ENCODE data around the gene KCNK10.
"Not testable (repeated sequence)": the region's sequence is repeated elsewhere in the genome, so short reads cannot be mapped to it uniquely, and the experiment has no call there.

KCNK10 gene

GRCh38 chr14:88270776-88271175, 52.3 kb downstream of the KCNK10 start:
- no peak for DNase-seq (ENCODE audit: low read depth, low spot score)

DNA sequence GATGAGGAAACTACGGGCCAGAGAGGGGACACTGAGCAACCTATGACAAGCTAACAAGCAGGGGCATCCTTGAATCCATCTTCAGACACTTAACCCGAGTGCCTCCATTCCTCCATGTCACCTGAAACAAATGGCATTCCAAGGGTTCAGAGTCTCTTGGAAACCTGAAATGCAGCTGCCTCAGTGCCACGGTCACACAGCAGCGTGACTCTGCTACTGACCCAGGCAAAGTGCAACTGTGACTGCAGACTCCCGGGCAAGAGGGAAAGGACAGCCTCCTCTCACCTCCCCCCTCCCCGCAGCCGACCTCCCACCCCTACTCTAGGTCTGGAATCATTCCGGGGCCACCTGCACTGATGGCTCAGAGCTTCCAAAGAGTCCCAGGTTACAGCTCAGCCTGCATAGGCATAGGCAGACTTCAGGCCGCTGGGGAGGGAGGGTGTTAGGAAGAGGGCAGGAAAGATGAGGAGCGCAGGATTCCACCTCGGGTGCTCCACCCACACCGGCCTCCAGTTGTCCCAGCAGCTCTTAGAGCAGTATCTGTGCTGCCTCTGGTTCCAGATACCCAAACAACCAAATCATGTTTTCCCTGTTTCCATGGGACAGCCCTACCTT, 53.2 kb downstream of the KCNK10 start:
- no peak for DNase-seq (ENCODE audit: low read depth, low spot score)

- DNase-seq (ENCODE audit: low read depth, low spot score): no peak
Measured at GRCh38 chr14:88266474-88266873, 56.6 kb downstream of the KCNK10 start.

DNA sequence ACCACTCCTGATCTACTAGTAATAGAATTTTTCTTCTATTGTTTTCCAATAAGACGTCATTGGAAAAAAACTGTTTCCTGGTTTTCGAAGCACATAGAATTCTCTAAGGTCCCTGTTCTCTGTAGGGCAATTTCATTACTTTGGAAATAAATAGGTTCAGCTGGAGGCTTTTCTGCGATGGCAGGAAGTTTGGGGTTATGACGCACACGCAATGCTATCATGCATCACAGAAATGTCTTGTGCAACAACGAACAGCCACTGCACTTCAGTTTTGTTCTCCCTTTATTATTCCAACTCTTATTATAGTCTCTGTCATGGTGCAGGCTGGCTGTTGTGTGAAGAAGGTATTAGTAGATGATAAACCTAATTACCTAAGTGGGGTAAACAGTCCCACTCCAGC, 59.0 kb downstream of the KCNK10 start:
- DNase-seq (ENCODE audit: low read depth, low spot score): no peak

GRCh38 chr14:88261302-88261701, 61.8 kb downstream of the KCNK10 start:
- DNase-seq (ENCODE audit: low read depth, low spot score): not testable (repeated sequence)

- DNase-seq (ENCODE audit: low read depth, low spot score): no peak
Measured at GRCh38 chr14:88258021-88258420, 65.0 kb downstream of the KCNK10 start.

- no peak for DNase-seq (ENCODE audit: low read depth, low spot score)
Measured at GRCh38 chr14:88256997-88257950, 65.8 kb downstream of the KCNK10 start.

DNA sequence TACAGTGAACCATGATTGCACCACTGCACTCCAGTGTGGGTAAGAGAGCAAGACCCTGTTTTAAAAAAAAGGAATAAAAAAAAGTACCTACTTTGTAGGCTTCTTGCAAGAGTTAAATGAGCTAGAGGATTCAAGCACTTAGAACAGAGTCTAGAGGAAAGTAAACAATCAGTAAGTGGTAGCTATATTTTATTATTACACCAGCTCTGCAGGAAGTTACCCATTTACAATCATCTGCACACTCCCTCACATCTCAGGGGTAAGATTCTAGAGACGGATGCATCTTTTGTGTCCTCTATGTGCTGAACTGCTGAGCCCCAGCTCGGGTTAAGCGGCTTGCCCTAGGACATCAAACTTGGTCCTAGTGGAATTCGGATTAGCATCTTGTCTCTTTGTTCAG, 67.3 kb downstream of the KCNK10 start:
- DNase-seq (ENCODE audit: low read depth, low spot score): no peak

DNA sequence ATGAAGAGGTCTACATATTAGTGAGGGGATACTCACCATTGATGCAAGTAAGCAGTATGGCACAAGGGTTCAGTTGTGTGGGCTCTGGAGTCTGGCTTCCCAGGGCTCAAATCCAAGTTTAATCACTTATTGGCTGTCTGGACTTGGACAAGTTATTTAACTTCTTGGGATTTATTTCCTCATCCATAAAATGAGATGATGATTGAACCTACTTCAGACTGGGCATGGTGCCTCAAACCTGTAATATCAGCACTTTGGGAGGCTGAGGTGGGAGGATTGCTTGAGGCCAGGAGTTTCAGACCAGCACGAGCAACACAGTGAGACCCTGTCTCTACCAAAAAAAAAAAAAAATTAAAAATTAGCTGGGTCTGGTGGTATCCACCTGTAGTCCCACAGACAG, 67.9 kb downstream of the KCNK10 start:
- DNase-seq (ENCODE audit: low read depth, low spot score): no peak

- no peak for DNase-seq (ENCODE audit: low read depth, low spot score)
Measured at GRCh38 chr14:88252498-88252897, 70.6 kb downstream of the KCNK10 start.

GRCh38 chr14:88251650-88252049, 71.4 kb downstream of the KCNK10 start:
- no peak for DNase-seq (ENCODE audit: low read depth, low spot score)

DNA sequence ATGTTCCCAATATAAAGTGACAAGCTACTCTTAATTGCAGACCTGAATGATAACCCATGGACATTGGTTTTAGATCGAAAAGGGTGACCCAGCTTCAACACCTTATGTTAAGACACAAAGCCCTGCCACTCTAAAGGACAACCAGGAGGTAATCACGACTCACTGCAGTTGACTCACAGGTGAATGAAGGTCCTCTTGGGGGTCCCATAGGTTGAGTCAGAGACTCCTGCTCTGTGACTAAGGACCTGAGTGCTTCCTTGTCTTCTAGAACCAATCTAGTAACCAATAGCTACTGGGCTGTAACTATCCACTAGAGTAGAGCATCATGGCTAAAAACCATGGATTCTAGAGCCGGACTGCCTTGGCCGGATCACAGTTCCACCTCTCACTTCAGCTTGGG, 73.8 kb downstream of the KCNK10 start:
- no peak for DNase-seq (ENCODE audit: low read depth, low spot score)

DNA sequence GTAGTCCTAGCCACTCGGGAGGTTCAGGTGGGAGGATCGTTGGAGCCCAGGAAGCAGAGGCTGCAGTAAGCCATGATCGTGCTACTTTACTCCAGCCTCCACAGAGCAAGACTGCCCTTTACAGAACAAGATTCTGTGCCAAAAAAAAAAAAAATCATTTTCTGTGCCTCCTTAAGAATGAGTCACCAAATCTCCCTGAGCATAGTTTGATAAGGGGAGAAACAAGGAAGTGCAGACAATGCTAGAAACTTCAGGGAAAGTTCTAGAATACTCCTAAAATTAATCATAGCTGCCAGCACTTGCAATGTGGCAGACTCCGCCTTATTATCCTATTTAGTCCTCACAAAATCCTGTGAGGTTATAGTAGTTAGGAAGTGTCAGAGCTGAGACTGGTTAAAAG, 74.5 kb downstream of the KCNK10 start:
- no peak for DNase-seq (ENCODE audit: low read depth, low spot score)

GRCh38 chr14:88247228-88247627, 75.8 kb downstream of the KCNK10 start:
- DNase-seq (ENCODE audit: low read depth, low spot score): no peak

GRCh38 chr14:88245321-88245720, 77.7 kb downstream of the KCNK10 start:
- no peak for DNase-seq (ENCODE audit: low read depth, low spot score)

GRCh38 chr14:88243946-88244345, 79.1 kb downstream of the KCNK10 start:
- DNase-seq (ENCODE audit: low read depth, low spot score): no peak

DNA sequence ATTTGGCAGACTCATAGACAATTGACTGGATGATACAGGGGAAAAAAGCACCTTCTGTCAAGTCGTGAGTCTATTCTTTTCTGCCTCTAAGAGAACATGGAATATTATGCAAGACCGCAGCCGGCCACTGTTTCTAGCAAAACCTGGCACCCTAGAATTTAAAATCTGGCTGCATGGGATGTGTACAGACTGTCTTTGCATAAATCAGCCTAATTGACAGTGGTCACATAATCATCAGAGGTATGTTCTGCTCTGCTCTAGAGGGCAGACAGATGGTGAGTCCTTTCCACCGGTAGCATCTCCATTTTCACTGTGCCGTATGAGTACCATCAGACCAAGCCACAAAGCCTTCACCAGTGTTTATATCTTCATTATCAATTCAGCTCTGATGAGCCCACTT, 80.6 kb downstream of the KCNK10 start:
- DNase-seq (ENCODE audit: low read depth, low spot score): no peak

- no peak for DNase-seq (ENCODE audit: low read depth, low spot score)
Measured at GRCh38 chr14:88241810-88242209, 81.3 kb downstream of the KCNK10 start.

- no peak for DNase-seq (ENCODE audit: low read depth, low spot score)
Measured at GRCh38 chr14:88234442-88234841, 88.6 kb downstream of the KCNK10 start.

GRCh38 chr14:88233915-88234314, 89.2 kb downstream of the KCNK10 start:
- DNase-seq (ENCODE audit: low read depth, low spot score): no peak

DNA sequence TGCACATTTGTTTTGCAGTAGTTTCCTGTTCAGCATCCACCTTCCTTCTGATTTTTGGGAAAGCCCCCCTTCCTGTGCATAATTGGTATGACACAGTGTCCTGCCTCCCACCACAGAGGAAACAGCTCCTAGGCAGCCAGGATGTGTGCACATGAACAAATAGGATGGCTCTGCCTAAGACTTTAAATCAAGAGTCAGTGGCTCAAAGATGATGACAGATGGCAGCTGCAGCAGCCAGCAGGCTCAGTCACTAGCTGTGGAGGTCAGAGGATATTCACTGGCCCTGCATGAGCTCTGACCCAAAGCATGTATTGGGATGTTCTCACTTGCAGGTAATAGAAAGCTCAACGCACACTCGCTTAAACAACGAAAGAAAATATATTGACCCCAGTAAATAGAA, 90.3 kb downstream of the KCNK10 start:
- no peak for DNase-seq (ENCODE audit: low read depth, low spot score)

DNA sequence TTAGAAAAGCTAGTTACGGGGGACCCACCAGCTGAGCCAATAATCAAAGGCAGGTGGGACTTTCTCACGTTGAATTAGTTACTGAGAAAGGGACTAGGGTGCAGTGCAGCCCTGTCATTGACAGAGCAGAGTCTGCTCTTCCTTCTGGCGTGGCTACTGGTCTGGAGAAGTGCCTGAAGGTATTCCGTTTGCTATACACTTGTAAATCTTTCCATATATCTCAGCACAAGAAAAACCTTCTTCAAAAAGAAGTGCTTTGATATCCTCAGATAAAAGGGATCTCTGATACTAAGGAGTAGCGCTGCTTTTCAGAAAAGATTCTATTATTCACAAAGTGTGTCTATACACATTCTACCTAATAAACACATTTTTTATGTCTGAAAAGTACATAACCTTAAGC, 91.5 kb downstream of the KCNK10 start:
- DNase-seq (ENCODE audit: low read depth, low spot score): no peak

DNA sequence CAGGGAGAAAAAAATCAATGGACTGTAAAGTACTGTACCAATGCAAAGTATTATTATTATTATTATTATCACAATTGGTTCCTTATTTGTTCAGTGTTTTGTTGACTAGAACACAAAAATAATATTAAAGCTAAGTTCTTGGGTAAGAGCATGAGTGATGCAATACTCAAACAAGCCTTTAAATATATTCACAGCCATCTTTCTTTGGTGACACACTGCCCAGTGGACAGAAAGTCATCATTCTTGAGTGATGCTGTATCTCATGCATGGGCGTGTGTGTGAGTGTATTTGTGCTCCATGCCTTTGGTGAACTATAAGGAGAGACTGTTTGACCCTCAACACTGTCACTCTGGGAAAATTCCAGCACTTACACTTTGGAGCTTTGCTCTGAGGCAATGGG, 93.6 kb downstream of the KCNK10 start:
- no peak for DNase-seq (ENCODE audit: low read depth, low spot score)
